ENCODE data around the gene GPHN.

GRCh38 chr14:66490143-66491111 lies 17.5 kb upstream of the GPHN start:
- TF ChIP-seq POLR2A (IDR thresholded peaks at IDR 0.05) (no peak), CTCF (IDR thresholded peaks at IDR 0.05) (no peak)

Measured in thyroid gland (tissue), 4 donors.